Panc1 (cell line): ENCODE measurements around the gene RAB11FIP5. TPM values are rescaled to one million over a fixed set of nuclear protein-coding genes. Genes with fewer than 3 reads are reported as not detected.

Source experiments
- ATAC-seq: fragments of 200-7000 bp; cut with Tn5 transposase; 2 replicates; pipeline ENCODE4 v1.9.1; 2020; ENCODE audit warnings: mild to moderate bottlenecking, moderate library complexity
- BruUV-seq: library from RNA; stranded (reverse); fragments of 400-500 nt; replicated peaks from 2 replicates; lab custom pipeline; 2021; lab: Mats Ljungman, UMichigan
- CTCF ChIA-PET: fragments of 300-600 bp; sonication (Branson Sonifier 250); formaldehyde crosslinking; loops from one replicate; lab custom pipeline; 2022; ENCODE audit warnings: antibody characterized with exemption; lab: Charles Lee
- POLR2A ChIA-PET: fragments of 300-600 bp; sonication (Branson Sonifier 250); formaldehyde crosslinking; loops from one replicate; lab custom pipeline; 2022; ENCODE audit warnings: antibody characterized with exemption; lab: Charles Lee
- DNase-seq: peaks from one replicate; pipeline ENCODE4 v3.0.0-alpha.2; 2010; ENCODE audit warnings: low read depth, low spot score
- H3K27ac ChIP-seq: 2 replicates; pipeline ENCODE4 v1.5.1; 2011; ENCODE audit warnings: mild to moderate bottlenecking, low read length, inconsistent platforms
- H3K27me3 ChIP-seq: fragments of 200-500 bp; sonication (Bioruptor generic); 2 replicates; pipeline ENCODE4 v1.6.0; 2014; ENCODE audit warnings: low read length, inconsistent platforms; ENCODE audit not compliant: control insufficient read depth, insufficient read depth
- H3K36me3 ChIP-seq: fragments of 200-500 bp; sonication (Bioruptor generic); 2 replicates; pipeline ENCODE4 v1.5.1; 2014; ENCODE audit warnings: inconsistent platforms, mild to moderate bottlenecking, low read length, moderate library complexity; ENCODE audit not compliant: control insufficient read depth, insufficient read depth
- H3K4me1 ChIP-seq: 2 replicates; pipeline ENCODE4 v1.5.1; 2011; ENCODE audit warnings: inconsistent platforms, mild to moderate bottlenecking, low read length, moderate library complexity; ENCODE audit not compliant: control insufficient read depth, insufficient read depth
- H3K4me3 ChIP-seq, 2 experiments: 2 replicates each; pipeline ENCODE4 v1.5.1; 2011 to 2012; ENCODE audit warnings: low read depth in 2 of 2, low read length in 2 of 2, mild to moderate bottlenecking in 2 of 2, inconsistent platforms in 1 of 2, moderate library complexity in 1 of 2
- H3K9me3 ChIP-seq: fragments of 200-500 bp; sonication (Bioruptor generic); 2 replicates; pipeline ENCODE4 v1.5.1; 2014; ENCODE audit warnings: low read depth, mild to moderate bottlenecking, inconsistent platforms, low read length, moderate library complexity; ENCODE audit not compliant: control insufficient read depth, insufficient read depth
- CTCF ChIP-seq: fragments of 450-650 bp; IDR thresholded peaks from 2 replicates; pipeline ENCODE4 v1.5.1; 2017; ENCODE audit warnings: mild to moderate bottlenecking
- POLR2AphosphoS5 ChIP-seq: IDR thresholded peaks from 2 replicates; pipeline ENCODE4 v1.6.1; 2012; ENCODE audit warnings: mild to moderate bottlenecking, low read depth, low read length, moderate library complexity
- REST ChIP-seq, 2 experiments: IDR thresholded peaks; 2 replicates each; pipeline ENCODE4 v1.6.1; 2011 to 2012; ENCODE audit warnings: low read depth in 2 of 2, control low read depth in 1 of 2, low read length in 1 of 2, mild to moderate bottlenecking in 1 of 2, moderate library complexity in 1 of 2; ENCODE audit not compliant: insufficient read depth in 1 of 2
- SIN3A ChIP-seq: IDR thresholded peaks from 2 replicates; pipeline ENCODE4 v1.6.1; 2012; ENCODE audit warnings: low read depth, mild to moderate bottlenecking, low read length, moderate library complexity, borderline replicate concordance; ENCODE audit not compliant: insufficient read depth
- TCF7L2 ChIP-seq: IDR thresholded peaks from 2 replicates; pipeline ENCODE4 v1.6.1; 2011; ENCODE audit warnings: mild to moderate bottlenecking, low read depth, low read length, inconsistent platforms
- in situ Hi-C: cut with HindIII; loops from 2 replicates; pipeline ENCODE4 v1.10.0; 2016; ENCODE audit warnings: low sequenced_read_pairs, low pct_unique_long_range_greater_than_20kb
- intact Hi-C: fragments of 100-400 bp; cut with micrococcal nuclease; formaldehyde crosslinking; loops from one replicate; pipeline ENCODE4 v1.10.0; 2022; ENCODE audit not compliant: unreplicated experiment
- total RNA-seq: library from RNA; stranded (reverse); gene quantifications from one replicate; pipeline ENCODE4 v1.2.1, GENCODE V29; 2021; ENCODE audit not compliant: unreplicated experiment

Gene RAB11FIP5
- total RNA-seq, 1 experiment from 2014 or later: 27.3 TPM

DNA sequence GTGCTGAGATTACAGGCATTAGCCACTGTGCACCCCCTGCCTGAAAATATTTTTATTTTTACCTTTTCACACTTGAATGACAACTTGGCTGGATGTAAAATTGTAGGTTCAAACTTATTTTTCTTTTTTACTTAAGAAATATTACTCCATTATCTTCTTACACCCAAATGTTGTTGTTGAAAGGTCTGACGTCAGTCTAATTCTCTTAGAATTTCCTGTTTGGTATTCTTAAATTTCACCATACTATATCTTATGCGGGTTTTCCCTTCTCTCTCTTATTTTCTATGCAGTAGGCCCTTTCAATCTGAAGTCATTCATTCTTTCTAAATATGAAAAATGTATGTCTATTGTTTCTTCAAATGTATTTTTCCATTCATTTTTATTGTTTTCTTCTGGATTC is 29.1 kb upstream of the RAB11FIP5 start:
- TF ChIP-seq CTCF: no peak
- TF ChIP-seq REST (IDR thresholded peaks at IDR 0.05; ENCODE audit: insufficient read depth in 1 of 2, low read depth in 2 of 2, low read length in 1 of 2): no peak
- TF ChIP-seq TCF7L2: no peak
- TF ChIP-seq POLR2AphosphoS5: no peak
- TF ChIP-seq SIN3A: no peak
- in situ Hi-C loops: no loop called here
- POLR2A ChIA-PET: no interaction called here
- H3K36me3 ChIP-seq: no peaks in the 10 kb centered on the region
- H3K4me1 ChIP-seq: no peaks in the 10 kb centered on the region
- no peak for DNase-seq
- no peak for ATAC-seq
- BruUV-seq: no TSS peak
- CTCF ChIA-PET: no interaction called here
- no peak overlapping the region for H3K4me3 ChIP-seq
- no peaks in the 10 kb centered on the region for H3K9me3 ChIP-seq
- H3K27me3 ChIP-seq: no peaks in the 10 kb centered on the region; the same call in 1 of the 2 replicates
- no peak overlapping the region for H3K27ac ChIP-seq
- intact Hi-C loops: no loop called here

DNA sequence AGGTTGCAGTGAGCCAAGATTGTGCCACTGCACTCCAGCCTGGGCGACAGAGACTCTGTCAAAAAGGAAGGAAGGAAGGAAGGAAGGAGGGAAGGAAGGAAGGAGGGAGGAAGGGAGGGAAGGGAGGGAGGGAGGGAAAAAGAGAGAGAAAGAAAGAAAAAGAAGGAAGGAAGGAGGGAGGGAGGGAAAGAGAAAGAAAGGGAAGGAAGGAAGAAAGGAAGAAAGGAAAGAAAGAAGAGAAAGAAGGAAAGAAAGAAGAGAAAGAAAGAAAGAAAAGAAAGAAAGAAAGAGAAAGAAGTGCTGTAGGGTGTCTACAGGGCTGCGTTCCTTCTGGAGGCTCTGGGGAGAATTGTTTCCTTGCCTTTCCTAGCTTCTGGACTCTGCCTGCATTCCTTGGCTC is 22.5 kb upstream of the RAB11FIP5 start:
- H3K9me3 ChIP-seq: no peaks in the 10 kb centered on the region
- no peak overlapping the region for H3K27ac ChIP-seq
- H3K27me3 ChIP-seq: no peaks in the 10 kb centered on the region; the same call in 1 of the 2 replicates
- BruUV-seq: no TSS peak
- ATAC-seq (no peak), DNase-seq (no peak)
- CTCF ChIA-PET: no interaction called here
- H3K4me3 ChIP-seq: no peak overlapping the region
- intact Hi-C loops: no loop called here
- H3K36me3 ChIP-seq: no peaks in the 10 kb centered on the region
- POLR2A ChIA-PET: interaction anchor here (0.6 kb wide), 1 partner anchor 14 kb away, joined by 4 read pairs; no protein-coding TSS in a partner anchor
- no peaks in the 10 kb centered on the region for H3K4me1 ChIP-seq
- TF ChIP-seq REST (IDR thresholded peaks at IDR 0.05; ENCODE audit: insufficient read depth in 1 of 2, low read depth in 2 of 2, low read length in 1 of 2) (no peak), CTCF (no peak), POLR2AphosphoS5 (no peak), SIN3A (no peak), TCF7L2 (no peak)
- in situ Hi-C loops: no loop called here
